Left hindlimb (tissue), 1 donor: ENCODE data around the gene ETF1.

Experiments used
- DNase-seq: peaks from one replicate; pipeline ENCODE4 v3.0.0-alpha.2; 2018

The ETF1 gene

GRCh38 chr5:138459311-138459933 is 83.6 kb downstream of the ETF1 start:
- DNase-seq = peak; percentile 53

GRCh38 chr5:138458856-138459255 is 84.2 kb downstream of the ETF1 start:
- DNase-seq = no peak

GRCh38 chr5:138458384-138458783 is 84.7 kb downstream of the ETF1 start:
- DNase-seq = no peak

- DNase-seq = no peak
Observed at GRCh38 chr5:138457531-138458275, 85.3 kb downstream of the ETF1 start.
